Activated CD8-positive, alpha-beta memory T cell treated with anti-CD3 and anti-CD28 coated beads, Interleukin-2, amount 50 U/mL, for 4 hours (primary cell): ENCODE data around the gene KRT83.
"Not testable (repeated sequence)": the region's sequence is repeated elsewhere in the genome, so short reads cannot be mapped to it uniquely, and the experiment has no call there.

Experiments
- DNase-seq: peaks from one replicate; pipeline ENCODE4 v3.0.0-alpha.2; 2020

The KRT83 gene

DNA sequence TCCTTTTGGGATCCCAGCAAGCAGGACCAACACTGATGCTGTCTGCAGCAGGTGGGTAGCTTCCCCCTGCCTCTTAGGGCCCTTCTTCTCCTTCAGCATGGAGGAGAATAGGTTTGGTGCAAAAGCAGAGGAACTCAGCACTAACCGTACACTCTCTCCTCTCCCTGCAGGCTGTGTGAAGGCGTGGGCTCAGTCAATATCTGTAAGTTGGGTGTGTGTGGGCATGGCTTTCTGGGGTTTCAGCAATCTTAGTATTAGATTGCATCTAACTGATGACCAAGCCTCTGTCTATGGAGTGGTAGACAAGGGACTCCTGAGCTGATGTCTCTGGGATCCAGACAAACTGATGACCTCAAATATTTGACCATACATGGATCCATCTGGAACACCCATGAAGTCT, 31.8 kb upstream of the KRT83 start:
- no peak for DNase-seq

DNA sequence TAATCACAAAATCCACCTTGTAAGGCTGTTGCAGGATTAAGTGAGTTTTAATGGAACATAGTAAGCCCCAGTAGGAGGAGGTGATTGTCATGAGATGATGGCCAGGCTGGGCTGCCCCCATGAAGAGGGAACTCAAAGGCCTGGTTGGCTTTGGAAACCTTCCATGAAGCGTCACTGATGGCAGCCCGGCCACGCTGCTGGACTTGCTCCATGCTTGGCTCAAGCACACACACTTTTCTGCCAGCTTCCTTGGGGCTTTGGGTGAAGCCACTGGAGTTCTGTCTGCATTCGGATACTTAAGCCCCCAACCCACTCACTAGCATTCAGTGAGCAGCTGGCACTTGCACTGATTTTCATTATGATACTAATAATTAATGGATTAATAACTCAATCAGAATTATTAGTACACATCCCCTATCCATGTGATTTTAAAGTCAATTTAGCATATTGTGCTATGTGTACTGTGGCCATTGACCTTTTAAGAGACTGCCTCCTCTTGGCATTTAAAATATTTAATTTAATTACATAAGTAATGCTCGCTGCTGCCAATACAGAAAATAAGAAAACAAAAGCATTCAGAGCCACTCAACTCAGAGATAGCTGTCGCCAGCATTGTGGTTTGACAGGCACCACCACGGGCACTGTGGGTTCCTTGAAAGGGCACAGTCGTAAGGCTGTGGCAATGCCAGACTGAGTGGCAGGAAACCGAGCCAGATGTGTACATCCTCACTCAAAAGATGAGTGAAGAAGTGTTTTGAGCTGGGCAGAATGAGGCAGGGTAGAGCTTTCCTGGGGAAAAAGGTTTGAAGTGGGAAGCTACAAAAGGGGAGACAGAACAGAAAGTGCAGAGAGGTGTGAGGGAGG, 30.2 kb upstream of the KRT83 start:
- DNase-seq, result peak; percentile 63

DNA sequence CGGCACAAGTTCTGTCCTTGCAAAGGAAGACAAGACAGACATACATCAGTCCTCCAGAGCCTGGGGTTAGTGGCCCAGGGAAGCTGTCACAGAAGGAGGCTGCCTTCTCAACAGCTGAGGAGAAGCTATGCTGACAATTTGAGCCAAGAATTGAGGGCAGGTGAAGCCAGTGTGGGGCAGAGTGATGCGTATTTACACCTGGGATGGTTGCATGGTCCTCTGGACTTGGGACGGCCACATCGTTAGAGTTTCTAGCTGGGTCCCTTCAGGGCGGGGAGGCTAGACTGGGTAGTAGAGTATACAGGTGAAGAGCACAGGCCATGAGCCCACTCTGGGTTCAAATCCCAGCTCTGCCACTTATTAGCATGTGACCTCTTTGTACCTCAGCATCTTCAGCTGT, 29.6 kb upstream of the KRT83 start:
- no peak for DNase-seq

- DNase-seq, result no peak
These were observed 28.9 kb upstream of the KRT83 start for GRCh38 chr12:52350021-52350620.

- no peak for DNase-seq
These were observed 28.0 kb upstream of the KRT83 start for GRCh38 chr12:52349196-52349595.

DNA sequence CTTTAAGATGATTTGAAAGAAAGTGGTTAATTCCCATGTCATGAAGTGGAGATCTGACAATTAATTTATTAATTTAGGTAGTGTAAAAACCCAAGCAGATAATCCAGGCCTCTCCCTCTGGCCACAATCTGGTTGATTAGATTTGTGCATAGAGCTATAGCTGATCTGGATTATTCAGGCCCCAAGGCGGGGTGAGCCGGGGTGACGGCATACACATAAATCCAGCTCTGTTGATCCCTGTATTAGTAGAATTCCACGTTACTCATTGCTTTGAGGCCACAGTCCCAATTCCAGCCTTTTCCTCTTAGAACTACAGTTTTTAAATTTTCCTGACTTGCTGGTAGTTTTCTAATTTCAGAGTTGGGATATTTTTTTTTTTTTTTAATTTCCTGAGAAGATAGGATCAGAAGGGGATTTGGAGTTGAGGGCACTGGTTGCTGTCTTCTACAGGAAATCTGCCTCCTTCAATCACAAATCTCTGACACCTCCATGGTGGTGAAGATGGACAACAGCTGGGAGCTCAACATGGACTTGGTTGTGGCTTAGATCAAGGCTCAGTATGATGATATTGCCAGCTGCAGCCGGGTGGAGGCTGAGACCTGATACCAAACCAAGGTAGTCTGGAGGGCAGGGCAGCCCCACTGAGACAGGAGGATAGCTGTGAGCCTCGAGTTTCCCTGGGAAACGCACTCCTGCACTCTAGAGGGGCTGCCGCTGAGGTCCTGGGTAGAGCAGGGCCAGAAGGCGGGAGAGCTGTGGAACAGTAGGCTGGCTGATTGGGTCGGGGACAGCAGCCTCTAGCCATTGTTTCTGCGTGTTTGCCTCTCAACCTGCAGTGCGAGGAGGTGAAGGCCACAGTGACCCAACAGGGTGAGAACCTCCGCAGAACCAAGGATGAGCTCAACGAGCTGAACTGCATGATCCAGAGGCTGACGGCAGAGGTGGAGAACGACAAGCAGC, 26.6 kb upstream of the KRT83 start:
- DNase-seq, result no peak

DNA sequence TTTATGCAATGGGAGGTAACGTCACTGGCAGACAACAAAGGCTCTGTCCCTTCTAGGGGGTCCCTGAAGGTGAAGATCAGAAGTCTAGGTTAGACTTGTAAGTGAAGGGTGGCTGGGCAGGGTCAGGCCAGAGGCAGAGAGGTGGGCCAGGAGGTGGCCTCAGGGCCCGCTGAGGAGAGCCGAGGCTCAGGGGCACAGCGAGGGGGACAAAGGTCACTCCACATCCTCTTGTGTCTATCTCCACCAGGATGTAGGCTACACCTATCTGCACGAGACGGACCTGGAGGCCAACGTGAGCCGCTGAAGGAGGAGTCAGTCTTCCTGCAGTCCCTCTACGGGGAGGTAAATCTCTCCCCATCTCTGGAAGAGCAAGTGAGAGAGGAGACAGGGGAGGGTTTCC, 25.8 kb upstream of the KRT83 start:
- DNase-seq, result no peak

GRCh38 chr12:52346593-52346992, 25.4 kb upstream of the KRT83 start:
- no peak for DNase-seq

DNA sequence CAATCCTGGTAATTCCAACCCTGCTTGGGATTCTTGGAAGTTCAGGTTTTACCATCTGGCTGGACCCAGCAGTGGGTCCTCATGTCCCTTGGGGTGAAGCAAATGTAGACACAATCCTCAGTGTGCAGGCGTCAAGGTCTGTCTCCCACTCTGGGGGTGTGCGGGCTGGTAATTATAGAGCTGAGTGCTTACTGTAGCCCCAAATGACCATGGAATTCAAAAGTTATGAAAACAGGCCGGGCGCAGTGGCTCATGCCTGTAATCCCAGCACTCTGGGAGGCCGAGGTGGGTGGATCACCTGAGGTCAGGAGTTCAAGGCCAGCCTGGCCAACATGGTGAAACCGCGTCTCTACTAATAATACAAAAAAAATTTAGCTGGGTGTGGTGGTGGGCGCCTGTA, 23.8 kb upstream of the KRT83 start:
- DNase-seq, result not testable (repeated sequence)

DNA sequence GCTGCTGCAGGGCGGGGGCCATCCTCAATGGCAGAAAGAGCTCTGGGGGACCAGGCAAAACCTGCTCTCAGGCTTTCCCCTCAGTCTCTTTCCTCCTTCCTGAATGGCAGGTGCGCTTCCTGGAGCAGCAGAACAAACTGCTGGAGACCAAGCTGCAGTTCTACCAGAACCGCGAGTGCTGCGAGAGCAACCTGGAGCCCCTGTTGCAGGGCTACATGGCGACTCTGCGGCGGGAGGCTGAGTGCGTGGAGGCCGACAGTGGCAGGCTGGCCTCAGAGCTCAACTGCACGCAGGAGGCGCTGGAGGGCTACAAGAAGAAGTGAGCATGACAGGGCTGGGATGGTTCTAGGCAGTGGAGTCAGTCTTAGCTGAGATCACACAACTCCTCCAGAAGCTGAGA, 22.9 kb upstream of the KRT83 start:
- DNase-seq, result no peak

- no peak for DNase-seq
These were observed 22.4 kb upstream of the KRT83 start for GRCh38 chr12:52343550-52343949.

DNA sequence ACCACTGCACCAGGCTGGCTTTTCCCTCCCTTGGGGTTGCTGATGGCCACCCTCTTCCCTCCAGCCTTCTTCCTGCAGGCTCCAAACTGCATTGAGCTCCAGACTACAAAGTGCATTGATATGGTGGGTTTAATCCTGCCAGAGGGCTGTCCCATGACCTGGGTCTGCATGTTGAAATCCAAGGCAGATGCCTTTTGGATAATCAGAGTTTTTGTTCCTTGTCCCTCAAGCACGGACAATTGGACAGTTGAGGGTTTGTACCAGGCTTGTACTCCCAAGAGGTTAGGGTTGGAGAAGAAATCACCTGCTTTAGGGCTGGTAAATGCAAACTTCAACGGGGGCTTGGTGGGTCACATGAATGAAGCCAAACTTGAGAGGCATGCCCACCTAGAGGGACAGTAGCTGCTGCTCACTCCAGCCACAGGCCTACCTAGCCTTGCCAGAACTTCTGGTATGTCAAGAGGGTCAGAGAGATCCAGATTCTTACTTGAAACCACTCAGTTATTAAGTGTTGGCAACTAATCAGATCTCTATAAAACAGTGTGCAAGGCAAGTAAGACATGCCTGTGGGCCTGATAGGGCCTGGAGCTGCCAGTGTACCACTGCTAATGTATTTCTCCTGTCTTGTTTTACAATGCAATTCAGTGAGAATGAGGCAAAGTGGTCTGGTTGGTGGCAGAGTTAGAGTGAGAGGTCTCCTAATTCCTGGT, 21.7 kb upstream of the KRT83 start:
- DNase-seq, result no peak

DNA sequence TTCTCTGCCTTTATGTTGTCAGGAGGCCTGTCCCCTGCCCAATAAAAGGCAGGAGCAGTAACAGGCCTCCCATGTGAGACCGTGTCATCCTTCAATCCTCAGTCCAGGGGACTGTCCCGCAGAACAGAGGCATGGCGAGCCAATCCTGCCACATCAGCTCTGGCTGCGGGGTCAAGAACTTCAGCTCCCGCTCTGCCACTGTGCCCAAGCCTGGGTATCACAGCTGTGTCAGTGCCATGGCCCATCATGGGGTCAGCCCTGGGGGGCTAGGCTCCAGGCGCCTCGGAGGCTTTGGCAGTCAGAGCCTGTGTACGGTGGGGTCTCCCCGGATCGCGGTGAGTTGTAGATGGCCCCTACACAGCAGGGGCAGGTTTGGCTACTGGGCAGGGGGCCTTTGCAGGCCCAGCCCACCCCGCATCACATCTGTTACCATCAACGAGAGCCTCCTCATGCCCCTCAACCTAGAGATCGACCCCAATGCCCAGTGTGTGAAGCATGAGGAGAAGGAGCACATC, 19.9 kb upstream of the KRT83 start:
- DNase-seq, result no peak

DNA sequence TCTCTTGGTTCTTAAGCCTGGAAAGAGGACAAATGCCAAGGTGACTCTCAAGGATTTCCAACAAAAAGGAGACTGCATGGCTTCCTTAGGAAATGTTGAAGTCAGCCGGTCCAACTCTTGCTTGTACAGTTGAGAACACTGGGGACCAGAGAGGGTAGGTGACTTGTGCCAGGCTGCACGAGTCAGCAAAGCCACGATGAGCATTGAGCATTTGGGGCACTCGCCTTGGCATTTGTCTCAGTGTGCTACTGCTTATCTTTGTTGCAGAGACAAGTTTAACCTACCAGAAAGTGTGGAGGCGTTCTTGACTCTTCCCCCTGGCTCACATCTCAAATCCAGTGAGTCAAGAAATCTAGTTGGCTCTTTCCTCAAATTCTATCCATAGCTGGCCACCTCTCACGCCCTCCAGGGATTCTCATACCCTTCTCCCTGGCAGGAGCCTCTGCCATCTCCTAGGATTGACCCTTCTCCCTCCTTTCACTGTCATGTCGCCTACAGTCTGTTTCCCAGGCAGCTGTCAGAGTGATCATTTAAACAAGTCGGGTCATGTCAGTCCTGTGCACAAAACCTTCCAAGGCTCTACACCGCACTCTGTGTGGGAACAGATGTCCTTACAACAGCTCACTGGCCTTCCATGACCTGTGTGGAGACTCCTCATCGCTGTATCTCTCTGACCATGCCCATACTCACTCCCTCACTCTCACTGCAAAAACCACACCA, 17.2 kb upstream of the KRT83 start:
- DNase-seq, result no peak

GRCh38 chr12:52337054-52337453, 15.9 kb upstream of the KRT83 start:
- no peak for DNase-seq

DNA sequence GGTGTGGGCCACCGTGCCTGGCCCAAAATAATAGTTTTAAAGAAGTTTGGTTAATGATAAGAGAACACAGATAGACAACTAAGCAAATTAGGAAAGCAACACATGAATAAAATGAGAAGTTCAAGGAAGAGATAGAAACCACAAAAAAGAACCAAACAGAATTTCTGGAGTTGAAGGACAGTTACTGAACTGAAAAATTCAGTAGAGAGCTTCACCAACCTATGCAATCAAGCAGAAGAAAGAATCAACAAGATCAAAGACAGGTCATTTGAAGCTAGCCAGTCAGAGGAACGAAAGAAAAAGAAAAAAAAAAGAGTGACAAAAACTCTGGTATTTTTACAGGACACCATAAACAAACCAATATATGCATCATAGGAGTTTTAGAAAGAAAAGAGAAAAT, 15.4 kb upstream of the KRT83 start:
- DNase-seq, result no peak

DNA sequence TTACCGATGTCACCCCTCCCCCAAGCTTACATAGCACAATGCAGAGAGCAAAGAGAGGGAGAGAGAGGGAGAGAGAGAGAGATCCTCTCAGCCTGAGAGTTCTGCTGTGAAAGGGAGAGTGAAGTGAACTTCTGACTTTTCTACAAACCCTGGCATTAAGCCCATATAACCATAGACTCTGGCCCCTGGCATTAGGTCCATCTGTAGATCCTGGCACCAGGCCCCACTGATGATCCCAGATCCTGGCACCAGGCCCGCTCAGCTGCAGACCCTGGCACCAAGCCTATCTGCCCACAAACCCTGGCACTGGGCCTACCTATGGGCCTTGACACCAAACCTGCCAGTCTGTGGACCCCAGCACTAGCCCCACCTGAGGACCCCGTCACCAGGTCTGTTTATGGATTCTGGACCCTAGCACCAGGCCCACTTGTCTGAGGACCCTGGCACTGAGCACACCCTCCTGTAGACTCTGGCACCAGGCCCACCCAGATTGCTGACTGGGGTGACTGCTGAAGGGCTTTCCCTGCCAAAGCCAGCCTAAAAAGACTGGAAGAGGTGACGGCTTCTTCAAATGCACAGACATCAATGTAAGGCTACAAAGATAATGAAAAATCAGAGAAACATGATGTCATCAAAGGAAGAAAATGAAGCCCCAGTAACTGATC, 14.5 kb upstream of the KRT83 start:
- DNase-seq, result no peak

- no peak for DNase-seq
These were observed 13.0 kb upstream of the KRT83 start for GRCh38 chr12:52334185-52334584.

DNA sequence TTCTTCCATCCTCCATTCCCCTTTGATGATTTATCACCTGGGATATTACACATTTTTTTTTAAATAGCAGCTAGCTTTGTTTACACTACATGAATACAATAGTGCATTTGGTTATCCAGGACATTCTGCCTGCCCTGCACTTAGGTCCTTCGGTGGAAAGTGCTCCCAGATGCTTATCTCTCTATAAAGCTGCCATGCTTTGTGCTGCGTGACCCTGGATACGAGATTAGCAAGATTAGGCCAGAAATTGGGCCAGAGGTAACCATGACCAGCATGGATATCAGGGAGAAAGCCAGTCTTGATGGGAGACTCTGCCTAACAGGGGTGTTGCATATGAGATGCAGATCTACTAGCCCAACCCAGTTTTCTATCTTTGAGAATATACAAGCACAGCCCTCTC, 12.1 kb upstream of the KRT83 start:
- no peak for DNase-seq

- DNase-seq, result no peak
These were observed 11.2 kb upstream of the KRT83 start for GRCh38 chr12:52332381-52332780.

GRCh38 chr12:52331833-52332232, 10.6 kb upstream of the KRT83 start:
- DNase-seq, result no peak
